Measurements from ENCODE around the gene NIPAL1.

The NIPAL1 gene

DNA sequence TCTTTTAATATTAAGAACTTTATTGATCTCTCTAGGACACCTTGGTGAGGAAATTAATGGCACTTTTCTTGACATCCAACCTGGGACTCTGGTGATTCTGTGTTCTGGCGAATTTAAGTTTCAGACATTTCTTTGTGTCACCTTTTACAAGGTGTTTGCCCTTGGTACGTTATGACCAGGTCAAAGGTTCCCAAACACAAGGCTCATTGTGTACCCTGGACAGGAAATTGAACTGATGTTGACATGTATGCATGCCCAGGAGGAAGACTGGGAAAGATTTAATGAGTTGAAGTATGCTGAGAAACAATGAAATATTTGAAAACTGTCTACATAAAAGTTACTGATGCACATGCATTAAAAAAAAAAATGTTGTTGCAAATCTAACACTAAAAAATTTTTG, 22.1 kb downstream of the NIPAL1 start:
- H3K9ac ChIP-seq (ENCODE audit: low read length): no peak overlapping the region
- H3K27ac ChIP-seq (ENCODE audit: low read depth, low read length): no peak overlapping the region; the same call in 1 of the 2 replicates
- H3K9me2 ChIP-seq (replicated peaks; ENCODE audit: insufficient read depth, low read length): no peaks in the 10 kb centered on the region
- no peak overlapping the region for H3K4me3 ChIP-seq (ENCODE audit: insufficient read depth, low read length, poor library complexity, severe bottlenecking)
- H3K79me2 ChIP-seq (ENCODE audit: insufficient read depth, low read length): no peaks in the 10 kb centered on the region
- no peaks in the 10 kb centered on the region for H3K36me3 ChIP-seq (ENCODE audit: low read length)
- no peak overlapping the region for H3K4me2 ChIP-seq (ENCODE audit: low read depth, low read length, poor library complexity, severe bottlenecking)
- peaks cover 39% of the 10 kb centered on the region for H3F3A ChIP-seq (ENCODE audit: insufficient read depth)
- no peaks in the 10 kb centered on the region for H3K27me3 ChIP-seq (ENCODE audit: low read length)
- H3K9me3 ChIP-seq (ENCODE audit: insufficient read depth, low read length): no peaks in the 10 kb centered on the region
- H4K20me1 ChIP-seq (ENCODE audit: low read depth, low read length): no peaks in the 10 kb centered on the region
- no peak overlapping the region for H2AFZ ChIP-seq (ENCODE audit: low read depth, low read length, severe bottlenecking)
- TF ChIP-seq, protein P1, sequence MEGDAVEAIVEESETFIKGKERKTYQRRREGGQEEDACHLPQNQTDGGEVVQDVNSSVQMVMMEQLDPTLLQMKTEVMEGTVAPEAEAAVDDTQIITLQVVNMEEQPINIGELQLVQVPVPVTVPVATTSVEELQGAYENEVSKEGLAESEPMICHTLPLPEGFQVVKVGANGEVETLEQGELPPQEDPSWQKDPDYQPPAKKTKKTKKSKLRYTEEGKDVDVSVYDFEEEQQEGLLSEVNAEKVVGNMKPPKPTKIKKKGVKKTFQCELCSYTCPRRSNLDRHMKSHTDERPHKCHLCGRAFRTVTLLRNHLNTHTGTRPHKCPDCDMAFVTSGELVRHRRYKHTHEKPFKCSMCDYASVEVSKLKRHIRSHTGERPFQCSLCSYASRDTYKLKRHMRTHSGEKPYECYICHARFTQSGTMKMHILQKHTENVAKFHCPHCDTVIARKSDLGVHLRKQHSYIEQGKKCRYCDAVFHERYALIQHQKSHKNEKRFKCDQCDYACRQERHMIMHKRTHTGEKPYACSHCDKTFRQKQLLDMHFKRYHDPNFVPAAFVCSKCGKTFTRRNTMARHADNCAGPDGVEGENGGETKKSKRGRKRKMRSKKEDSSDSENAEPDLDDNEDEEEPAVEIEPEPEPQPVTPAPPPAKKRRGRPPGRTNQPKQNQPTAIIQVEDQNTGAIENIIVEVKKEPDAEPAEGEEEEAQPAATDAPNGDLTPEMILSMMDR (IDR thresholded peaks at IDR 0.05; ENCODE audit: insufficient read depth, low read length, poor library complexity, severe bottlenecking): no peak
- no peak for TF ChIP-seq EZH2phosphoT487 (conservative IDR thresholded peaks at IDR 0.05; ENCODE audit: low read length)

DNA sequence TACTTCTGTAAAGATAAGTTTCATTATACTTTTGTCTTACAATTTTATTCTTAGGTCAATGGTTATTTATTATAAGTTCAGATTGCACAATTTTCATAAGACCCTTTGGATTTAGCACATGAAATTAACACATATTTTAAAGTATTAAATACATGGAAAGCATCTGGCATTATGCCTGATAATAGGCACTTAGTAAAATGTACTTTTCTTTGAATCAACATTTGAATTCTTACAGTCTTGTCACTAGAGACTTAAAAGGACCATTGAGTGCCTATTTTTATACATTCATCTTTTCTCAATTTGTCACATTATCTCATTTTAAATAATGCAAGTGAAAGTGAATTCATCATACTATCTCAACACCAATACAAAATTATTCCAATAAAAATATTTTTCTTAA, 23.0 kb downstream of the NIPAL1 start:
- Histone ChIP-seq H3K9me2 (replicated peaks; ENCODE audit: insufficient read depth, low read length) (no peaks in the 10 kb centered on the region), H3K36me3 (ENCODE audit: low read length) (no peaks in the 10 kb centered on the region), H3K79me2 (ENCODE audit: insufficient read depth, low read length) (no peaks in the 10 kb centered on the region), H3K9ac (ENCODE audit: low read length) (no peak overlapping the region), H3K4me2 (ENCODE audit: low read depth, low read length, poor library complexity, severe bottlenecking) (no peak overlapping the region), H3F3A (ENCODE audit: insufficient read depth) (peaks cover 39% of the 10 kb centered on the region), H3K4me3 (ENCODE audit: insufficient read depth, low read length, poor library complexity, severe bottlenecking) (no peak overlapping the region), H3K27me3 (ENCODE audit: low read length) (no peaks in the 10 kb centered on the region), H3K27ac (ENCODE audit: low read depth, low read length) (no peak overlapping the region), H4K20me1 (ENCODE audit: low read depth, low read length) (no peaks in the 10 kb centered on the region), H3K9me3 (ENCODE audit: insufficient read depth, low read length) (no peaks in the 10 kb centered on the region), H2AFZ (ENCODE audit: low read depth, low read length, severe bottlenecking) (no peak overlapping the region)
- TF ChIP-seq, protein P1 (IDR thresholded peaks at IDR 0.05; ENCODE audit: insufficient read depth, low read length, poor library complexity, severe bottlenecking): no peak
- no peak for TF ChIP-seq EZH2phosphoT487 (conservative IDR thresholded peaks at IDR 0.05; ENCODE audit: low read length)

DNA sequence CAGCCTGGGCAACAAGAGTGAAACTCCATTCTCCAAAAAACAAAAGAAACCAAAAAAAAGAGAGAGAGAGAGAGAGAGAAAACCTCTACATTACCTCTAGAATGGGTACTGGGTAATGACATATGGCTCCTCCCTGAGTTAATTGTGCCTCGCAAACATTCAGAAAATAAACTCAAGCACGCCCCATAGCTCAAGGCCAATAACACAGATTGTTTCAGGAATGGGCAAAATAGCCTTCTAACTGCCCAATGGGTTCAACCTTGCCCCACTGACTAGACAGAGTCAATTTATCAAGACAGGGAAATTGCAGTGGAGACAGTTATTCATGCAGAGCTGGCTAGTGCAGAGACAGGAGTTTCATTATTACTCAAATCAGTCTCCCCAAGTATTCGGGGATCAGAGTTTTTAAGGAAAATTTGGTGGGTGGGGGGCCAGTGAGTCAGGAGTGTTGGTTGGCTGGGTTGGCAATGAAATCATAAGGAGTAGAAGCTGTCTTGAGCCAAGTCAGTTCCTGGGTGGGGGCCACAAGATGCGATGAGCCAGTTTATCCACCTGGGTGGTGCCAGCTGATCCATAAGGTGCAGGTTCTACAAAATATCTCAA, 25.1 kb downstream of the NIPAL1 start:
- H3K27ac ChIP-seq (ENCODE audit: low read depth, low read length): no peak overlapping the region
- no peaks in the 10 kb centered on the region for H3K36me3 ChIP-seq (ENCODE audit: low read length)
- H3K4me3 ChIP-seq (ENCODE audit: insufficient read depth, low read length, poor library complexity, severe bottlenecking): no peak overlapping the region
- TF ChIP-seq EZH2phosphoT487 (conservative IDR thresholded peaks at IDR 0.05; ENCODE audit: low read length): no peak
- TF ChIP-seq, protein P1 (IDR thresholded peaks at IDR 0.05; ENCODE audit: insufficient read depth, low read length, poor library complexity, severe bottlenecking): no peak
- H3K27me3 ChIP-seq (ENCODE audit: low read length): no peaks in the 10 kb centered on the region
- no peak overlapping the region for H2AFZ ChIP-seq (ENCODE audit: low read depth, low read length, severe bottlenecking)
- no peak overlapping the region for H3K4me2 ChIP-seq (ENCODE audit: low read depth, low read length, poor library complexity, severe bottlenecking)
- H3K79me2 ChIP-seq (ENCODE audit: insufficient read depth, low read length): no peaks in the 10 kb centered on the region
- no peaks in the 10 kb centered on the region for H3K9me2 ChIP-seq (replicated peaks; ENCODE audit: insufficient read depth, low read length)
- H3F3A ChIP-seq (ENCODE audit: insufficient read depth): peaks cover 21% of the 10 kb centered on the region
- H3K9me3 ChIP-seq (ENCODE audit: insufficient read depth, low read length): no peaks in the 10 kb centered on the region
- no peaks in the 10 kb centered on the region for H4K20me1 ChIP-seq (ENCODE audit: low read depth, low read length)
- H3K9ac ChIP-seq (ENCODE audit: low read length): no peak overlapping the region
